C4-2B (cell line): ENCODE data around the gene PRSS22.

Source experiments
- CTCF ChIP-seq: fragments of 450-650 bp; conservative IDR thresholded peaks from 2 replicates; pipeline ENCODE4 v1.5.1; 2017; ENCODE audit warnings: mild to moderate bottlenecking
- ZFX ChIP-seq: fragments of 450-650 bp; IDR thresholded peaks from 2 replicates; pipeline ENCODE4 v1.6.1; 2017

GRCh38 chr16:2859686-2860265 is 1.8 kb upstream of the PRSS22 start:
- TF ChIP-seq CTCF (no peak), ZFX (no peak)
